Stimulated activated CD4-positive, alpha-beta T cell treated with anti-CD3 and anti-CD28 coated beads, TNF-alpha, amount 100 ng/mL, for 1 hour (primary cell): Measurements from ENCODE around the gene STK36.

Source experiments
- DNase-seq, 3 donors: peaks; one replicate each; pipeline ENCODE4 v3.0.0-alpha.2; 2020; ENCODE audit warnings: low read depth in 3 of 3, low spot score in 1 of 3

Gene STK36

DNA sequence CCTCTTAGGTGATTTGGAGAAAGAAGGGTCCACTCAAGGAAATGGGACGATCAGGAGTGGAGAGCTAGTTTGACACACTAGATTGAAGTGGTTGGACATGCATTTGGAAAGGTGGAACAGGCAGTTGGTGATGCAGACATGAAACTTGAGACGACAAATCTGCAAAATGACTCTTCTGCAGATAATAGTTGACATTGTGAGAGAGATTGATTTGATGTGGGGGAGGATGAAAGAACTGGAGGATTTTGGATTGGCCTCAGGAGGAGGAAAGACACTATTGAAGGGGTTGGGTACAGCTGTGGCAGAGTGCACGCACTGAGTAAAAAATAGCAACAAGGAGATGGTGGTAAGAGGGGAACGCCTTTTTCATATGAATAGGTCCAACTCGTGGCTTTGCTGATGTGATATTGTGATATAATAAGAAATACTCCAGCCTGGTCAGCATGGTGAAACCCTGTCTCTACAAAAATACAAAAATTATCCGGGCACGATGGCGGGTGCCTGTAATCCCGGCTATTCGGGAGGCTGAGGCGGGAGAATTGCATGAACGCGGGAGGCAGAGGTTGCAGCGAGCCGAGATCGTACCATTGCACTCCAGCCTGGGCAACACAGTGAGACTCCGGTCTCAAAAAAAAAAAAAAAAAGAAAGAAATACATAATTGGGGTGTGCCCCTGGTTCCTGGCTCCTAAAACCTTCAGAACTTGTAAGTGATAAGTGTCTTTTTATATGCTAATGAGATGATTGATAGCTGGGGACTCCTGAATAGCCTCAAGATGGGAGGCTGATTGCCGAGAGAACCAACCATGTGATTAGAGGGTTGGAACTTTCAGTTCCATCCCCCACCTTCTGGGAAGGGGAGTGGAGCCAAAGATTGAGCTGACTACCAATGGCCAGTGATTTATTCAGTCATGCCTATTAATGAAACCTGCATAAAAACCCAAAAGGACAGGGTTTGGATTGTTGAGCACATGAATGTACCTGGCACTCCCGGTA, 48.5 kb downstream of the STK36 start:
- DNase-seq = no peak

DNA sequence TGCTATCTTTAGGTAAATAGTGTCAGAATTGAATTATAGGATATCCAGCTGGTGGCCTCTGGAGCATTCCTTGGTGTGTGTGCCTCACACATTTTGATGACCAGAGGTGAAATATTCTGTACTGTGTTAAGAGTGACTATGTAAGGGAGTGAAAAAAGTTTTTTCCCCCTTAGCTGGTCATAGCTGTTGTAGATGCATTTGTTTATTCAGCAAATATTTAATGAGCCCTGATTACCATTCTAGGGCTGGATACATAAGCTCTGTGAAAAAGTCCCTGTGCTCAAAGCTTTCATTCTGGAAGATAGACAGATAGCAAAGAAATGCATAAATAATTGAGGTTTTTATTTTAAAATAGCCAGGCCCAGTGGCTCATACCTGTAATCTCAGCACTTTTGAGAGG, 49.6 kb downstream of the STK36 start:
- no peak for DNase-seq

DNA sequence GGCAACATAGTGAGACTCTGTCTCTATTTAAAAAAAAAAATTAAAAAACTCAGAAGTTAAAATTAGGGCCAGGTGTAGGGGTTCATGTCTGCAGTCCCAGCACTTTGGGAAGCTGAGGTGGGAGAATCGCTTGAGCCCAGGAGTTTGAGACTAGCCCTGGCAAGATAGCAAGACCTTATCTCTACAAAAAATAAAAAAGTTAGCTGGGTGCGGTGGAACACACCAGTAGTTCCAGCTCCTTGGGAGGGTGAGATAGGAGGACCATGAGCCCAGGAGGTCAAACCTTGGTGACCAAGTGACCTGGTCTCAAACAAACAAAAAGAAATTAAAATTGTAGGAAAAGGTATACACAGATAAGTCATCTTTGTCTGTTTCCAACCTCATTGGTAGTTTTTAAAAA, 50.0 kb downstream of the STK36 start:
- no peak for DNase-seq

DNA sequence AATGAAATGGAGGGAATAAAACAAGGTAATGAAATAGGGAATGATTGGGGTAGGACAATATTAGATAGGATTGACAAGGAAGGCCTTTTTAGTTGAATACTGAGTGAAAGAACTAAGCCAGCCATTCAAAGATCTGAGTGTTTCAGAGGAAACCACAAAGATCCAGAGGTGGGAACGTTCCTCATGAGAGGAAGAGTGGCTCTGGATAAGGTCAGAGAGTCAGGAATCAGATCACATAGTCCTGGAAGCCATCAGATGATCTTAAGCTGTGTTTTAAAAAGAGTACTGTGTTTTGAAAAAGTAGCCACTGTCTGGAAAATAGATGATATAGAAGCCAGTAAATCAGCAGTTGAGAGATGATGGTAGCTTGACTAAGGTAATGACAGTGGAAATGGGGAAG, 50.5 kb downstream of the STK36 start:
- DNase-seq = no peak

DNA sequence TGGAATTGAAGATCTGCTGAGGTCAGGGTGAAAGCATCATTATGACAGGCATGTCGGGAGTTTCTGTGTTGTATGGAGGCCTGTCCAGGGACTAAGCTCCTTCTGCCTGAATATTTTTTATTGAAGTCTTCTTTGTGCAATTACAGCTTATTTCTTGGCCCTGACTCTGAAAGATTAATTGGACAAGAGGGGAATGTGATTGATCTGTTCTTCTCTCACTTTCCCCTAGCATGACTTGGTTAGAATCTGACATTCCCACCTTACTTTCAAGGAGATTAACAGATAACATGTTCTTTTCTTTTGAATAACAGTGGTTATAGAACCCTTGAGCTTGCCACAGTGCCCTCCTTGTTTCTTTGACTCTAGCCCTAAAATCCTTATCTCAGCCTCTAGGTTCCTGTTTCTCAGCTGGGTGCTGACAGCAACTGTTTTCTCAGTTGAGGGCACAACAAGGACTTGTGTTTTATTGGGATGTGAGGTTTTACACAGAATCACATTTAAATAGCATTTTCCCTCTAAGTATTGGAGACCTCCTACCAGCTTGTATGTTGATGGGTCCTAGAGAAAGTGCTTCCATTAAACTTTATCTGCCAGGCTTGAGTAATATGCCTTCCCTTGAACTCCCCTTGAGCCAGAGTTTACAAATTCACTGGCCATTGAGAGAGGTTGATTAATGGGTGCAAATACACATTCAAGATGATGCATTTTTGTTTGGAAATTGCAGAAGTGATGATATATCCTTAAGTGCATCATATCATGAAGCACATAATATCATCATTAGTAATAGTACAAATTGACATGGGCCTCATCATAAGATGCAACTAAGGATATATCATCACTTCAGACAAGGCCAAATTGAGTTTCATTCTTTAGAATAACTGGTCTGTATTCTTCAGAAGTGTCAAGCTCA, 51.2 kb downstream of the STK36 start:
- no peak for DNase-seq

DNA sequence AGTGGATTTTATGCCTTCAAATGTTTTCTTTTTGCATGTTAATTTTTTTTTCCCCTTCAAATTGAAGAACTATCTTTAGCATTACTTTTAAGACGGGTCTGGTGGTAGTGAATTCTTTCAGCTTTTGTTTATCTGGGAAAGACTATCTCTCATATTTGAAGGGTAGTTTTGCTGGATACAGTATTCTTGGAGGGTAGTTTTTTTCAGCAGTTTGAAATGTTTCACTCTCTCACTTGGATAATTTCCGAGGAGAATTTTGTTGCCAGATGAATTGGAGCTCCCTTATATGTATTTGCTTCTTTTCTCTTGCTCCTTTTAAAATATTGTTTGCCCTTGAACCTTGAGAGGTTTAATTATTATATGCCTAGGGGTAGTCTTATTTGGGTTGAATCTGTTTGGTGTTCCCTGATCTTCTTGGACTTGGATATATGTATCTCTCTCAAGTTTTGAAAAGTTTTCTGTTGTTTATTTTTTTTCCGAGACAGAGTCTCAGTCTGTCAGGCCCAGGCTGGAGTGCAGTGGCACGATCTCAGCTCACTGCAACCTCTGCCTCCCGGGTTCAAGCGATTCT, 54.2 kb downstream of the STK36 start:
- no peak for DNase-seq

DNA sequence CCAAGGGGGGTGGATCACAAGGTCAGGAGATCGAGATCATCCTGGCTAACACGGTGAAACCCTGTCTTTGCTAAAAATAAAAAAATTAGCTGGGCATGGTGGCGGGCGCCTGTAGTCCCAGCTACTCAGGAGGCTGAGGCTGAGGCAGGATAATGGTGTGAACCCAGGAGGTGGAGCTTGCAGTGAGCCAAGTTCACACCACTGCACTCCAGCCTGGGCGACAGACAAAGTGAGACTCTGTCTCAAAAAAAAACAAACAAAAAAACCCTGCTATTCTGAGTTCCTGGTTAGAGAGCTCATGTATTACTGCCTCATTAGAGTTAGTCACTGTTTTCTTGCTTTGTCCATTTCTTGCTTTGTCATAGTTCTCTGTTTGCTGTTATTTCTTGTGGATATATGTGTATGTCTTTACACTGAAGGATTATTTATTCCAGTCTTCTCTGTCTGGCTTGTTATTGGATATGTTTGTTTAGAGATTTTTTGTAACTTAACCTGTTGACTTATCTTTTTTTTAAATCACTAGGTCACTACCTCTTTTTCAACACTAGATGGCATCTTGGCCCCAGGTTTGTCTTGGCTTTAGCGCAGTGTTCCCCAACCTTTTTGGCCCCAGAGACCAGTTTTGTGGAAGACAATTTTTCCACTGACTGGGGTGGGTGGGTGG, 55.7 kb downstream of the STK36 start:
- no peak for DNase-seq

DNA sequence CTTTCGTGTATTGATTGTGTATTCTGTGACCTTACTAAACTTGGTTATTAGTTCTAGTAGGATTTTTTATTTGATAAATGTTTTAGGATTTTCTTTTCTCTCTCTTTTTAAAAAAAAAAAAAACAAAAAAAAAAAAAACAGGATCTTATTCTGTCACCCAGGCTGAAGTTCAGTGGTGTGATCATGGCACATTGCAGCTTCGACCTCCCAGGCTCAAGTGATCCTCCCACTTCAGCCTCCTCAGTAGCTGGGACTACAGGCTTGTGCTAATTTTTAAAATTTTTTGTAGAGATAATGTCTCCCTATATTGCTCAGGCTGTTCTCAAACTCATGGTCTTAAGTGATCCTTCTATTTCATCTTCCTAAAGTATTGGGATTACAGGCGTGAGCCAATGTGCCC, 57.8 kb downstream of the STK36 start:
- no peak for DNase-seq

DNA sequence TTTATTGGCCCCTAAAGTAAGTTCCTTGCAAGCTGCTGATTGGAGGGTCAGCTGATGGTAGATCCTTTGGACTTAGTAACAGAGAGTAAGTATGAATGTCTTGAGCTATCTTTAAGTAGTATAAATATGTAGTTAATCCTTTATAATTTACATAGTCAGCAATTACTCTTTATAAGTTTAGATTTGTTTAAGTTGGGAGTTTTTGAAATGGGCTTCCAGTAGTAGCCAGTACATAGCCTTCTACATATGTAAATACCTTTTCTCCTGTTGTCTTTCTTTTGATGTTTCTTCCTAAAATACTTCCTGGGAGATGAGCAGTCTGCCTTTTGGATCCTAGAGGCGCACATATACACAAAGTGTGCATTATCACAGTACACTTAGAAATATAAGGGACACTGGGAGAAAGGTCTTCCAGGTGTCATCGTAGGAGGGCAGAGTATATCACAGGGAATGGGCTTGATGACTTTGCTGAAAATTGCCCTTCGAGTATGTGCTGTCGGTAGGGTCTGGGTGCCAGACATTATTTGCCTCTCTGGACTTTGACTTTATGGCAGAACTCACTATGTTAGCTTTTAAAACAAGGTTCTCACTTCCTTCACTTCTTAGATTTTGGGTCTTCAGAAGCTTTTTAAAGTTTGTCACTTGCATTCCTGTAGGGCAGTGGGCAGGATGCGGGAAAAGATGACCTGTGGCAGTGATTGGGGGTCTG, 60.3 kb downstream of the STK36 start:
- DNase-seq = no peak

DNA sequence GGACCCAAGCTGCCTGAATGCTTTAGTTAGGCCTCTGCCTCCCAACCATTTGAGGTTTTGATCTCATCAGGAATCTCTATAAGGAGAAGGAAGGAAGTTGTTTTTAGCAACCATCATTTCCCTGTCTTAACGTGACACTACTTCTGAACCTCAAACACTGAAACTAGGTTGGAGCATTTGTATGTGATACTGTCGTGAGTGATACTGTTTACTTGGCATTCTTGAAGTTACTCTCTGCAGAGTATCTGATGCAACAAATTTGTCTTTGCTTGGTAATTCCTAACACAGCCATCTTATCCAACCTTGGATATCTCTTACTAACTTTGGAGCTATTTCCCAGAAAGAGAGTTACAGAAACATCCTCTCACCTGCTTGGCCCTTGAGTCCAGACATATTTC, 60.9 kb downstream of the STK36 start:
- no peak for DNase-seq

DNA sequence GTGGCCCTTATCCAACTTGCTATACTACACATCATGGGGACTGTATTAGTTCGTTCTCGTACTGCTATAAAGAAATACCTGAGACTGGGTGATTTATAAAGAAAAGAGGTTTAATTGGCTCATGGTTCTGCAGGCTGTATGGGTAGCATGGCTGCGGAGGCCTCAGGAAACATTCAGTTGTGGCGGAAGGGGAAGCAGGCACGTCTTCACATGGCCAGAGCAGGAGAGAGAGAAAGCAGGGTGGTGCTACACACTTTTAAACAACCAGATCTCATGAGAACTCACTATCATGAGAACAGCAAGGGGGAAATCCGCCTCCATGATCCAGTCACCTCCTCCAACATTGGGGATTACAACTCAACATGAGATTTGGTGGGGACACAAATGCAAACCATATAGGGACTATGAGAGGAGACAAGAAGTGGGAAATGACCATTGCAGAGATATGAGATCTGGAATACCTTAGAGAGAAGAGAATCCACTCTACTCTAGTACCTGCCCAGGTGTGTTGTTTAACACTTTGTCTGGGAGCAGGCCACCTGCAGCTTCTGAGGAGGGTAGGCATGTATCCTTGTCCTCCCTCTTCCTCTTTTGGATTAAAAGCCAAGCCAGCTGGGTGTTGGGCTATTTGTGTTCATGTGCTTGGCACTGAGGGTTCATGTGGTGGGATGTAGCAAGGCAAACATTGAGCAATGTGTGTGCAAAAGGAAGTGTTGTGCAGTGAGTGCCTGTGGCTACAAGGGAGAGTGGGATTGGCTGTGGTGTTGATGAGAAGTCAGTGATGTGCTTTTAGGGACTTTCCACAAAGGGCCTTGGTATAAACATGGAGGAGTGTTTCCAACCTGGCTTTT, 61.5 kb downstream of the STK36 start:
- no peak for DNase-seq

DNA sequence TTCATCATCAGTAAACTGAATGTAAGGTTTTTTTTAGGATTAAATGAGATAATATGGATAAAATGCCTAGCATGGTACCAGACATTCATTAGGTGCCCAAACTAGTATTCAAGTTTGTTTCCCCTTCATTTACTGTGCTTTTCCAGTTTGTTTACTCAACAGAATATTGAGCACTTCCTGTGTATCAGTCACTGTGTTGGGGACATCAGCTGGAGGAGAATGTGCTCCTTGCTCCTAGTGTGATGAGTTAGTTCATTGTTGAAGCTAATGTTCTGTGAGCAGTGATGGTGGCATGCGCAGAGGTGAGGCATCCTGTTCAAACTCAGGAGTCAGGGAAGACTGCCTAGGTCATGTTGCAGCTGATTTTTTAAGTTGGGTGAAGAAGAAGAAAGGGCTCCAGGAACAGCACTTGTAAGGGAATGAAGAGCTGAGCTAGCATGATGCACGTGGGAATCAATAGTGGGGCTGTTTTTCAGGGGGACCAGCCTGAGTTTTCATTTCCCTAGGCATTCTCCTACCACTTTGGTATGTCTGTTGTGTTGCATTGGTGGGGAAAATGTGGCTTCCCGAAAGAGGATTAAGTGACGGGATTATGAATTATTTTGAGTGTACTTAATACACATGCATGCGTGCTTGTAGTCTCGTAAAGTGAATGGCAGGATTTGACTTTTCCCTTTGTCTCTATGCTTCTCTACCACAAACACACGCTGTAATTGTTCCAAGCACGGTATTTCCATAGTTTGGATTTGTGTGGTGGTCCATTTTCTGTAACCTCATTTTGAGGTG, 62.5 kb downstream of the STK36 start:
- DNase-seq = no peak

DNA sequence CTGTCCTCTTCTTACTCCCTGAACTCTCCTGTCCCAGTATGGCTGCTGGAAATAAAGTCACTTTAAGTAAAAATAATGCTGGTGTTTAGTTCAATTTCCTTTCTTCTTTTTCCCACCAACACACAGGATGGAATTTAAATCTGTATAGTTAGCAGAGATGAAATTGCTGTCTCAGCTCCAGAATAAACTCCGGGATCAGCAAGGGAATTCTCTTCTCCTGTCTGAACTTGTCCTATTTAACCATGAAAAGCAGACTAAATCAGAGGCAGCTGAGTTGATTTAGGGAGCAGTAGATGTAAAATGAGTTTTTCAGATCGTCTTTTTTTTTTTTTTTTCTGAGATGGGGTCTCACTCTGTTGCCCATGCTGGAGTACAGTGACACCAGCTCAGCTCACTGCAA, 64.6 kb downstream of the STK36 start:
- no peak for DNase-seq

DNA sequence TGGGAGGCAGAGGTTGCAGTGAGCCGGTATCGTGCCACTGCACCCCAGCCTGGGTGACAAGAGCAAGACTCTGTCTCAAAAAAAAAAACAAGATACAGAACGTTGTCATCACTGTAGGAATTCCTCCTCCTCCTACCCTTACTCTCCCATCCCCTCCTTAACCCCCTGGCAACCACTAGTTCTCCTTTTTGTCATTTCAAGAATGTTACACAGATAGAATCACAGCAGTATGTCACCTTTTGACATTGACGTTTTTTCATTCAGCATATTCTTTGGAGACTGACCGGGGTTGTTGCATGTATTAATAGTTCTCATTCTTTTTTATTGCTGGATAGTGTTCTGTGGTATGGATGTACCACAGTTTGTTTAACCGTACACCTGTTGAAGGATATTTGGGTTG, 71.2 kb downstream of the STK36 start:
- DNase-seq = no peak

DNA sequence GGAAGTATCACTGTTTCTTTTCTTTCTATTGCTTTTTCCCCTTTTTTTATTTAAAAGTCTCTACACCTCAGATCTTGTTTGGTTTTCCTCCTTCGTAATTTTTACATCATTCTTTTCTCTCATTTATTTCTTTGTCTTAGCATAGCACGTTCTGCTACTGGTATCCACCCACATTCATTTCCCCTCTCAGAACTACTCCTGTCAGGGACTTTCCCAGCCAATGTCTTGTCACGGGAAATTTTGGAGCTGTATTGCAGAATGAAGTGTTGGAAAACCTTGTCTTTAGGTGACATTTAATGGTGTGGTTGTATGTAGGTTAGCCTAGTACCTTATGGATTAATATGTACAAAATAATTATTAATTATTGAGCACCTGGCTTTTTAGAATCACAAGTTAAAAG, 72.7 kb downstream of the STK36 start:
- no peak for DNase-seq

DNA sequence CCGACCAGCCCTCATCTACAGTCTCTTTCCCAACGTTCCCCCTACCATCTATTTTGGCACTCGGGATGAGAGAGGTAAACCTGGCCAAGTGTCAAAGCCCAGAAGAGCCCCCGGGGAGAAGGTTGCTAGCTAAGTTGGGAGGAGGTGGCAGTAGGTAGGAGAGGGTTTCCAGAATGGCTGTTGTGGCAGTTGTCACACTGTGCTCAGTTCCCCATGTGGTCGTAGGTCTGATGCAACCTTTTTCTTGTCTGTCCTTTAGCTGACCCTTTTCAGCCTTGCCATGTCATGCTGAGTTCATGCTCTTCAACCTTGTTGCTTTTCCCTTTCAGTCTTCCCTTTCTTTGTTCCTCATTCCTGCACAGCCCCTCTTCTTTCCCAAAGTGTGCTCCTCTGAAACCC, 73.3 kb downstream of the STK36 start:
- no peak for DNase-seq

DNA sequence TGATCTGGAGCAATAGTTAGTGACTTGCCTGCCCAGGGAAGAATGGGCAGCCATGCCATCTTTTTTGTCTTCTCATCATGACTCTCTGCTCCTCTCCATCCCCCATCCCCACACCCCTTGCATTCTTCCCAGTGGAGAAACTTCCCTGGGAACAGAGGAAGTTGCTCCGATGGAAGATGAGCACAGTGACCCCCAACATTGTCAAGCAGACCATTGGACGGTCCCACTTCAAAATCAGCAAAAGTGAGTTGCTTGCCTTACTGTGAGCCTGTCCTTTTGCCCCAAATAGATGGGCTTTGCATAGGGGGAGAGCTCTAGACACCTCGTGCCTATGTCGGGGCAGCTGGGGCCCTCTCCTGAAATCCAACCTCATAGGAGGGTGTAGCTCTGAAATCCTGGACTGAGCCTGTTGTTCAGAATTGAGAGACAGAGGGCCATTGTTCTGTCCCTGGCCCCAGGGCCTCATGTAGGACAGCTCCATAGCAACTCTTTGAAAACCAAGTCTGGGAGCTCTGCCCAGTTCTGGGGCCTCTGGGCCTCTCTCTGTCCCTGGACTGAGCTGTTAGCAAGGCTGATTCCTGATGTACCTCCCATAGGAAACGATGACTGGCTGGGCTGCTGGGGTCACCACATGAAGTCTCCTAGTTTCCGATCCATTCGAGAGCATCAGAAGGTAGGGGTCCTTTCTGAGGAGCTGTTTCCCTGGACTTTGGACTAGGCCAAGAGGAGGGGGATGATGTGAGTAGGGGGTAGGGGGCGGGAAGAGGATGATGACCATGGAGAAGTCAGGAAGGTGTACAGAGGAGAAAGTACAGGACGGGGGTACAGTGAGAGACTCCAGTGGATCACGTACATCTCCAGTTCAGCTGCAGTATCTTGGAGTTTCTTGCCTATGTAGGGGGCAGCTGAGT, 73.9 kb downstream of the STK36 start:
- no peak for DNase-seq

DNA sequence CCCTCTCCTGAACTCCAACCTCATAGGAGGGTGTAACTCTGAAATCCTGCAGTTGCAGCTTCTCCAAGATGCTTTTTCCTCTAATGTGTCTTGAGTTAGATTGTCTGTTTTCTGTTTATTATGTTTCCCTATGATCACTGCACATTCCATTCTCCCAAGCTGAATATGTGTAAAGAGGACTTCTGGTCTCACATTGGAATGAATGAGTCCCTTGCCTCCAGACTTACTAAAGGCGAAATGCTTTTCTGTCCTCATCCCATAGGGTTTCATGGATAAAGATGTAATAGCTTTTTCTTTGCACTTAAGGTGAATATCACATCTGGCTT, 74.5 kb downstream of the STK36 start:
- no peak for DNase-seq
